GM21619 (cell line): Measurements from ENCODE around the gene VWDE.
"Not testable (repeated sequence)": the region's sequence is repeated elsewhere in the genome, so short reads cannot be mapped to it uniquely, and the experiment has no call there.

Source experiments
- ATAC-seq: cut with Tn5 transposase; IDR thresholded peaks from one replicate; pipeline ENCODE4 v1.9.1; 2021; ENCODE audit not compliant: unreplicated experiment

VWDE gene

GRCh38 chr7:12403287-12404181 is at the start of gene VWDE:
Gene VWDE (minus strand): TSS chr7:12403865. CDS start chr7:12403716, 149 bp downstream.
- ATAC-seq: peak; percentile 64

- not testable (repeated sequence) for ATAC-seq
Measured at GRCh38 chr7:12453136-12453535, 49.5 kb upstream of the VWDE start.

GRCh38 chr7:12450615-12451014 is 47.0 kb upstream of the VWDE start:
- ATAC-seq: no peak

GRCh38 chr7:12444785-12445184 is 41.1 kb upstream of the VWDE start:
- ATAC-seq: no peak

- no peak for ATAC-seq
Measured at GRCh38 chr7:12440229-12440628, 36.6 kb upstream of the VWDE start.

- ATAC-seq: no peak
Measured at GRCh38 chr7:12436896-12437535, 33.4 kb upstream of the VWDE start.

GRCh38 chr7:12436126-12436525 is 32.5 kb upstream of the VWDE start:
- no peak for ATAC-seq

- ATAC-seq: no peak
Measured at GRCh38 chr7:12434012-12434642, 30.5 kb upstream of the VWDE start.

GRCh38 chr7:12431886-12432556 is 28.4 kb upstream of the VWDE start:
- no peak for ATAC-seq

GRCh38 chr7:12425311-12425710 is 21.6 kb upstream of the VWDE start:
- no peak for ATAC-seq

- ATAC-seq: no peak
Measured at GRCh38 chr7:12423997-12424745, 20.5 kb upstream of the VWDE start.

GRCh38 chr7:12423355-12423996 is 19.8 kb upstream of the VWDE start:
- ATAC-seq: no peak

- ATAC-seq: no peak
Measured at GRCh38 chr7:12422554-12423320, 19.1 kb upstream of the VWDE start.

GRCh38 chr7:12418452-12418851 is 14.8 kb upstream of the VWDE start:
- ATAC-seq: no peak

GRCh38 chr7:12415072-12415471 is 11.4 kb upstream of the VWDE start:
- ATAC-seq: no peak

- ATAC-seq: no peak
Measured at GRCh38 chr7:12412407-12412806, 8.7 kb upstream of the VWDE start.

GRCh38 chr7:12410523-12410922 is 6.9 kb upstream of the VWDE start:
- ATAC-seq: no peak

- ATAC-seq: no peak
Measured at GRCh38 chr7:12409097-12409711, 5.5 kb upstream of the VWDE start.

- not testable (repeated sequence) for ATAC-seq
Measured at GRCh38 chr7:12407652-12408051, 4.0 kb upstream of the VWDE start.
